Measurements from ENCODE around the gene MAD1L1. TPM values are rescaled to one million over a fixed set of nuclear protein-coding genes. Genes with fewer than 3 reads are reported as not detected.

Gene MAD1L1
- total and polyA plus RNA-seq, 8 donors = 21.4 to 58.8 (median 22.5) TPM

DNA sequence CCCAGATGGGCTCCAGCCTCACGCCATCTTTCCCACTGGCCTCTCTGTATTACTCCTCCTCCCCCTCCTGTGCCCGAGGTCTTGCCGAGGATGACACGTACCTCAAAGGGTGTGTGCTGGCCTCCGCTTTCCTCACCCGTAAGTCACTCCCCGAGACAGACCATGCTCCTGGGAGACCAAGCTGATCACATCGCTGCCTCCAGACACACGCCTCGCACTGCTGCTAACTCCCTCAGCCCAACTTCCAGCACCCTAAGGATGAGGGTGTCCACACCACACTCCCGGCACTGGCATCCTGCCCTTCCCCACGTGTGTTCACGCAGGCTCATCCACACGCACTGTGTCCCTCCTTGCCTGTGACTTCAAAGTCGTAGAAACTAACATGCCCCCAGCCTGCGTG, 24.0 kb downstream of the MAD1L1 start:
- no peak overlapping the region for H3K4me3 ChIP-seq
- intact Hi-C loops (cut with DNase I) = loop anchor here in 1 of 2 donors (10.0 kb wide), 2 partner anchors 544 to 614 kb away; no protein-coding TSS in a partner anchor
- no peak for ATAC-seq
- H3K27me3 ChIP-seq = no peaks in the 10 kb centered on the region
- H3K4me1 ChIP-seq = no peaks in the 10 kb centered on the region
- TF ChIP-seq, protein P1, sequence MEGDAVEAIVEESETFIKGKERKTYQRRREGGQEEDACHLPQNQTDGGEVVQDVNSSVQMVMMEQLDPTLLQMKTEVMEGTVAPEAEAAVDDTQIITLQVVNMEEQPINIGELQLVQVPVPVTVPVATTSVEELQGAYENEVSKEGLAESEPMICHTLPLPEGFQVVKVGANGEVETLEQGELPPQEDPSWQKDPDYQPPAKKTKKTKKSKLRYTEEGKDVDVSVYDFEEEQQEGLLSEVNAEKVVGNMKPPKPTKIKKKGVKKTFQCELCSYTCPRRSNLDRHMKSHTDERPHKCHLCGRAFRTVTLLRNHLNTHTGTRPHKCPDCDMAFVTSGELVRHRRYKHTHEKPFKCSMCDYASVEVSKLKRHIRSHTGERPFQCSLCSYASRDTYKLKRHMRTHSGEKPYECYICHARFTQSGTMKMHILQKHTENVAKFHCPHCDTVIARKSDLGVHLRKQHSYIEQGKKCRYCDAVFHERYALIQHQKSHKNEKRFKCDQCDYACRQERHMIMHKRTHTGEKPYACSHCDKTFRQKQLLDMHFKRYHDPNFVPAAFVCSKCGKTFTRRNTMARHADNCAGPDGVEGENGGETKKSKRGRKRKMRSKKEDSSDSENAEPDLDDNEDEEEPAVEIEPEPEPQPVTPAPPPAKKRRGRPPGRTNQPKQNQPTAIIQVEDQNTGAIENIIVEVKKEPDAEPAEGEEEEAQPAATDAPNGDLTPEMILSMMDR (IDR thresholded peaks at IDR 0.05) = no peak
- peaks cover 0 to 62% of the 10 kb centered on the region in 2 donors for H3K36me3 ChIP-seq
- H3K27ac ChIP-seq = no peak overlapping the region
- no peaks in the 10 kb centered on the region for H3K9me3 ChIP-seq
- peak in 1 of 4 donors; percentile 27 for DNase-seq

GRCh38 chr7:2205036-2205780, 27.5 kb downstream of the MAD1L1 start:
- Histone ChIP-seq H3K27me3 (no peaks in the 10 kb centered on the region), H3K36me3 (peaks cover 0 to 51% of the 10 kb centered on the region in 2 donors), H3K27ac (no peak overlapping the region), H3K9me3 (no peaks in the 10 kb centered on the region), H3K4me3 (no peak overlapping the region), H3K4me1 (no peaks in the 10 kb centered on the region)
- intact Hi-C loops (cut with DNase I) = loop anchor here in 1 of 2 donors (10.0 kb wide), 2 partner anchors 540 to 610 kb away; no protein-coding TSS in a partner anchor
- ATAC-seq (no peak), DNase-seq (peak in 1 of 4 donors; percentile 22)
- TF ChIP-seq, protein P1 (IDR thresholded peaks at IDR 0.05) = no peak

- no peaks in the 10 kb centered on the region for H3K9me3 ChIP-seq
- no peaks in the 10 kb centered on the region for H3K4me1 ChIP-seq
- H3K4me3 ChIP-seq = no peak overlapping the region
- H3K27me3 ChIP-seq = no peaks in the 10 kb centered on the region
- TF ChIP-seq, protein P1 (IDR thresholded peaks at IDR 0.05) = no peak
- no peak overlapping the region for H3K27ac ChIP-seq
- DNase-seq (no peak), ATAC-seq (no peak)
- peaks cover 0 to 59% of the 10 kb centered on the region in 2 donors for H3K36me3 ChIP-seq
- intact Hi-C loops (cut with DNase I) = loop anchor here in 1 of 2 donors (10.0 kb wide), 2 partner anchors 540 to 610 kb away; no protein-coding TSS in a partner anchor
Observed at GRCh38 chr7:2204446-2204845, 28.3 kb downstream of the MAD1L1 start.

GRCh38 chr7:2203766-2204300, 28.9 kb downstream of the MAD1L1 start:
- TF ChIP-seq, protein P1 (IDR thresholded peaks at IDR 0.05) = no peak
- intact Hi-C loops (cut with DNase I) = loop anchor here in 1 of 2 donors (10.0 kb wide), 2 partner anchors 539 to 609 kb away; no protein-coding TSS in a partner anchor
- H3K36me3 ChIP-seq = peaks cover 0 to 62% of the 10 kb centered on the region in 2 donors
- DNase-seq = no peak
- ATAC-seq = no peak
- H3K9me3 ChIP-seq = no peaks in the 10 kb centered on the region
- no peak overlapping the region for H3K27ac ChIP-seq
- H3K4me3 ChIP-seq = no peak overlapping the region
- no peaks in the 10 kb centered on the region for H3K27me3 ChIP-seq
- H3K4me1 ChIP-seq = no peaks in the 10 kb centered on the region

Measured in left lung (tissue), 10 donors.